Panc1 (cell line): ENCODE data around the gene ERC2. TPM values are rescaled to one million over a fixed set of nuclear protein-coding genes. Genes with fewer than 3 reads are reported as not detected.

Experiments
- ATAC-seq: fragments of 200-7000 bp; cut with Tn5 transposase; 2 replicates; pipeline ENCODE4 v1.9.1; 2020; ENCODE audit warnings: mild to moderate bottlenecking, moderate library complexity
- BruUV-seq: library from RNA; stranded (reverse); fragments of 400-500 nt; replicated peaks from 2 replicates; lab custom pipeline; 2021; lab: Mats Ljungman, UMichigan
- CTCF ChIA-PET: fragments of 300-600 bp; sonication (Branson Sonifier 250); formaldehyde crosslinking; loops from one replicate; lab custom pipeline; 2022; ENCODE audit warnings: antibody characterized with exemption; lab: Charles Lee
- POLR2A ChIA-PET: fragments of 300-600 bp; sonication (Branson Sonifier 250); formaldehyde crosslinking; loops from one replicate; lab custom pipeline; 2022; ENCODE audit warnings: antibody characterized with exemption; lab: Charles Lee
- DNase-seq: peaks from one replicate; pipeline ENCODE4 v3.0.0-alpha.2; 2010; ENCODE audit warnings: low read depth, low spot score
- H3K27ac ChIP-seq: 2 replicates; pipeline ENCODE4 v1.5.1; 2011; ENCODE audit warnings: mild to moderate bottlenecking, low read length, inconsistent platforms
- H3K27me3 ChIP-seq: fragments of 200-500 bp; sonication (Bioruptor generic); 2 replicates; pipeline ENCODE4 v1.6.0; 2014; ENCODE audit warnings: low read length, inconsistent platforms; ENCODE audit not compliant: control insufficient read depth, insufficient read depth
- H3K36me3 ChIP-seq: fragments of 200-500 bp; sonication (Bioruptor generic); 2 replicates; pipeline ENCODE4 v1.5.1; 2014; ENCODE audit warnings: inconsistent platforms, mild to moderate bottlenecking, low read length, moderate library complexity; ENCODE audit not compliant: control insufficient read depth, insufficient read depth
- H3K4me1 ChIP-seq: 2 replicates; pipeline ENCODE4 v1.5.1; 2011; ENCODE audit warnings: inconsistent platforms, mild to moderate bottlenecking, low read length, moderate library complexity; ENCODE audit not compliant: control insufficient read depth, insufficient read depth
- H3K4me3 ChIP-seq, 2 experiments: 2 replicates each; pipeline ENCODE4 v1.5.1; 2011 to 2012; ENCODE audit warnings: low read depth in 2 of 2, low read length in 2 of 2, mild to moderate bottlenecking in 2 of 2, inconsistent platforms in 1 of 2, moderate library complexity in 1 of 2
- H3K9me3 ChIP-seq: fragments of 200-500 bp; sonication (Bioruptor generic); 2 replicates; pipeline ENCODE4 v1.5.1; 2014; ENCODE audit warnings: low read depth, mild to moderate bottlenecking, inconsistent platforms, low read length, moderate library complexity; ENCODE audit not compliant: control insufficient read depth, insufficient read depth
- POLR2AphosphoS5 ChIP-seq: IDR thresholded peaks from 2 replicates; pipeline ENCODE4 v1.6.1; 2012; ENCODE audit warnings: mild to moderate bottlenecking, low read depth, low read length, moderate library complexity
- SIN3A ChIP-seq: IDR thresholded peaks from 2 replicates; pipeline ENCODE4 v1.6.1; 2012; ENCODE audit warnings: low read depth, mild to moderate bottlenecking, low read length, moderate library complexity, borderline replicate concordance; ENCODE audit not compliant: insufficient read depth
- TCF7L2 ChIP-seq: IDR thresholded peaks from 2 replicates; pipeline ENCODE4 v1.6.1; 2011; ENCODE audit warnings: mild to moderate bottlenecking, low read depth, low read length, inconsistent platforms
- in situ Hi-C: cut with HindIII; loops from 2 replicates; pipeline ENCODE4 v1.10.0; 2016; ENCODE audit warnings: low sequenced_read_pairs, low pct_unique_long_range_greater_than_20kb
- intact Hi-C: fragments of 100-400 bp; cut with micrococcal nuclease; formaldehyde crosslinking; loops from one replicate; pipeline ENCODE4 v1.10.0; 2022; ENCODE audit not compliant: unreplicated experiment
- total RNA-seq: library from RNA; stranded (reverse); gene quantifications from one replicate; pipeline ENCODE4 v1.2.1, GENCODE V29; 2021; ENCODE audit not compliant: unreplicated experiment
- TF ChIP-seq, protein P1 (sequence below): fragments of 450-650 bp; IDR thresholded peaks from 2 replicates; pipeline ENCODE4 v1.5.1; 2017; ENCODE audit warnings: mild to moderate bottlenecking
- TF ChIP-seq, protein P2 (sequence below), 2 experiments: IDR thresholded peaks; 2 replicates each; pipeline ENCODE4 v1.6.1; 2011 to 2012; ENCODE audit warnings: low read depth in 2 of 2, control low read depth in 1 of 2, low read length in 1 of 2, mild to moderate bottlenecking in 1 of 2, moderate library complexity in 1 of 2; ENCODE audit not compliant: insufficient read depth in 1 of 2

The ERC2 gene
- total RNA-seq, 1 experiment from 2014 or later = 0.33 TPM

DNA sequence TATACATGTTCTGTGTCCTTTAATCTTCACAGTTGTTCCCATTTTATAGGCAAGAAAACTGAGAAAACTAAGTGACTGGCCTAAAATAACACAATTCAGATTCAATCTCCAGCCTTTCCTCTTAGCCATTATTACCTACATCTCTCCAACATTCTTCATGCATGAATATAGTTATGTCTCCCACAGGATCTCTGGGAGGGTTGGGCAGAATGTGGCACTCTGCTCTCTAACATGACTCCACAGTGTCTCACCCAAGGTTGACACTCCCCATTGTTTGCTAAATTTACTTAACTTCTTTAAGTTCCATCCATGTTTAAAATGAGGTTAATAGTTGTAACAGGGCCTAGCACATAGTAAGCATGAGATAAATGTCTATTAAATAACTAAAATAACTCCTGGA, 276.3 kb downstream of the ERC2 start:
- Histone ChIP-seq H3K4me1 (no peaks in the 10 kb centered on the region), H3K4me3 (no peak overlapping the region), H3K9me3 (no peaks in the 10 kb centered on the region), H3K36me3 (no peaks in the 10 kb centered on the region), H3K27me3 (no peaks in the 10 kb centered on the region), H3K27ac (no peak overlapping the region)
- in situ Hi-C loops = no loop called here
- DNase-seq (no peak), ATAC-seq (no peak)
- BruUV-seq = no TSS peak
- ChIA-PET POLR2A (no interaction called here), CTCF (no interaction called here)
- TF ChIP-seq, protein P1, sequence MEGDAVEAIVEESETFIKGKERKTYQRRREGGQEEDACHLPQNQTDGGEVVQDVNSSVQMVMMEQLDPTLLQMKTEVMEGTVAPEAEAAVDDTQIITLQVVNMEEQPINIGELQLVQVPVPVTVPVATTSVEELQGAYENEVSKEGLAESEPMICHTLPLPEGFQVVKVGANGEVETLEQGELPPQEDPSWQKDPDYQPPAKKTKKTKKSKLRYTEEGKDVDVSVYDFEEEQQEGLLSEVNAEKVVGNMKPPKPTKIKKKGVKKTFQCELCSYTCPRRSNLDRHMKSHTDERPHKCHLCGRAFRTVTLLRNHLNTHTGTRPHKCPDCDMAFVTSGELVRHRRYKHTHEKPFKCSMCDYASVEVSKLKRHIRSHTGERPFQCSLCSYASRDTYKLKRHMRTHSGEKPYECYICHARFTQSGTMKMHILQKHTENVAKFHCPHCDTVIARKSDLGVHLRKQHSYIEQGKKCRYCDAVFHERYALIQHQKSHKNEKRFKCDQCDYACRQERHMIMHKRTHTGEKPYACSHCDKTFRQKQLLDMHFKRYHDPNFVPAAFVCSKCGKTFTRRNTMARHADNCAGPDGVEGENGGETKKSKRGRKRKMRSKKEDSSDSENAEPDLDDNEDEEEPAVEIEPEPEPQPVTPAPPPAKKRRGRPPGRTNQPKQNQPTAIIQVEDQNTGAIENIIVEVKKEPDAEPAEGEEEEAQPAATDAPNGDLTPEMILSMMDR = no peak
- TF ChIP-seq SIN3A (no peak), TCF7L2 (no peak), POLR2AphosphoS5 (no peak)
- TF ChIP-seq, protein P2, sequence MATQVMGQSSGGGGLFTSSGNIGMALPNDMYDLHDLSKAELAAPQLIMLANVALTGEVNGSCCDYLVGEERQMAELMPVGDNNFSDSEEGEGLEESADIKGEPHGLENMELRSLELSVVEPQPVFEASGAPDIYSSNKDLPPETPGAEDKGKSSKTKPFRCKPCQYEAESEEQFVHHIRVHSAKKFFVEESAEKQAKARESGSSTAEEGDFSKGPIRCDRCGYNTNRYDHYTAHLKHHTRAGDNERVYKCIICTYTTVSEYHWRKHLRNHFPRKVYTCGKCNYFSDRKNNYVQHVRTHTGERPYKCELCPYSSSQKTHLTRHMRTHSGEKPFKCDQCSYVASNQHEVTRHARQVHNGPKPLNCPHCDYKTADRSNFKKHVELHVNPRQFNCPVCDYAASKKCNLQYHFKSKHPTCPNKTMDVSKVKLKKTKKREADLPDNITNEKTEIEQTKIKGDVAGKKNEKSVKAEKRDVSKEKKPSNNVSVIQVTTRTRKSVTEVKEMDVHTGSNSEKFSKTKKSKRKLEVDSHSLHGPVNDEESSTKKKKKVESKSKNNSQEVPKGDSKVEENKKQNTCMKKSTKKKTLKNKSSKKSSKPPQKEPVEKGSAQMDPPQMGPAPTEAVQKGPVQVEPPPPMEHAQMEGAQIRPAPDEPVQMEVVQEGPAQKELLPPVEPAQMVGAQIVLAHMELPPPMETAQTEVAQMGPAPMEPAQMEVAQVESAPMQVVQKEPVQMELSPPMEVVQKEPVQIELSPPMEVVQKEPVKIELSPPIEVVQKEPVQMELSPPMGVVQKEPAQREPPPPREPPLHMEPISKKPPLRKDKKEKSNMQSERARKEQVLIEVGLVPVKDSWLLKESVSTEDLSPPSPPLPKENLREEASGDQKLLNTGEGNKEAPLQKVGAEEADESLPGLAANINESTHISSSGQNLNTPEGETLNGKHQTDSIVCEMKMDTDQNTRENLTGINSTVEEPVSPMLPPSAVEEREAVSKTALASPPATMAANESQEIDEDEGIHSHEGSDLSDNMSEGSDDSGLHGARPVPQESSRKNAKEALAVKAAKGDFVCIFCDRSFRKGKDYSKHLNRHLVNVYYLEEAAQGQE (IDR thresholded peaks at IDR 0.05; ENCODE audit: insufficient read depth in 1 of 2, low read depth in 2 of 2, low read length in 1 of 2) = no peak
- intact Hi-C loops = no loop called here

- Histone ChIP-seq H3K36me3 (no peaks in the 10 kb centered on the region), H3K27ac (no peak overlapping the region), H3K4me1 (no peaks in the 10 kb centered on the region), H3K4me3 (no peak overlapping the region), H3K9me3 (no peaks in the 10 kb centered on the region), H3K27me3 (no peaks in the 10 kb centered on the region)
- in situ Hi-C loops = no loop called here
- ChIA-PET POLR2A (no interaction called here), CTCF (no interaction called here)
- DNase-seq = no peak
- no peak for ATAC-seq
- intact Hi-C loops = no loop called here
- TF ChIP-seq, protein P2 (IDR thresholded peaks at IDR 0.05; ENCODE audit: insufficient read depth in 1 of 2, low read depth in 2 of 2, low read length in 1 of 2) = no peak
- TF ChIP-seq POLR2AphosphoS5 = no peak
- TF ChIP-seq, protein P1 = no peak
- no peak for TF ChIP-seq SIN3A
- no peak for TF ChIP-seq TCF7L2
- BruUV-seq = no TSS peak
These were observed 277.4 kb downstream of the ERC2 start for GRCh38 chr3:56190771-56191305.
